A549 (cell line): ENCODE data around the gene NPW. TPM values are rescaled to one million over a fixed set of nuclear protein-coding genes. Genes with fewer than 3 reads are reported as not detected.

Experiments
- ATAC-seq, 2 experiments: fragments of 200-7000 bp in 1 of 2; fragments of >200 bp in 1 of 2; cut with Nextera tagmentation in 1 of 2; cut with Tn5 transposase in 1 of 2; 3 replicates each; pipeline versions ENCODE4 v1.8.0 to v1.9.1; 2018 to 2020; ENCODE audit warnings: mild to moderate bottlenecking in 1 of 2, moderate library complexity in 1 of 2
- CTCF ChIA-PET: fragments of 300-600 bp; sonication (Branson Sonifier 250); formaldehyde crosslinking; extraction: SDS; loops from one replicate; lab custom pipeline; 2021; ENCODE audit warnings: antibody characterized with exemption, inconsistent platforms; lab: Yijun Ruan, JAX
- POLR2A ChIA-PET: fragments of 350-600 bp; formaldehyde crosslinking; extraction: SDS; loops from one replicate; lab custom pipeline; 2021; ENCODE audit warnings: antibody characterized with exemption, inconsistent platforms; lab: Yijun Ruan, JAX
- DNase-seq, 2 experiments: peaks; one replicate each; pipeline versions ENCODE4 v3.0.0 to v3.0.0-alpha.2; 2011 to 2016; ENCODE audit warnings: low read depth in 1 of 2, low spot score in 1 of 2
- FAIRE-seq: peaks from 2 replicates; lab custom pipeline; 2011; peaks lifted over from hg19 to GRCh38; lab: Jason Lieb, UNC
- H3K27ac ChIP-seq, 2 experiments: fragments of >200 bp; sonication (Bioruptor Twin); formaldehyde crosslinking; 3 replicates each; pipeline ENCODE4 v1.5.1; 2016 to 2017
- H3K4me1 ChIP-seq: fragments of >200 bp; sonication (Bioruptor Twin); formaldehyde crosslinking; 3 replicates; pipeline ENCODE4 v1.6.1; 2016
- H3K4me2 ChIP-seq: fragments of >200 bp; sonication (Bioruptor Twin); formaldehyde crosslinking; 3 replicates; pipeline ENCODE4 v1.6.1; 2016
- H3K4me3 ChIP-seq: fragments of >200 bp; sonication (Bioruptor Twin); formaldehyde crosslinking; 3 replicates; pipeline ENCODE4 v1.5.1; 2016
- H3K9me3 ChIP-seq: fragments of >200 bp; sonication (Bioruptor Twin); formaldehyde crosslinking; 3 replicates; pipeline ENCODE4 v1.6.1; 2016
- GATA3 ChIP-seq: IDR thresholded peaks from 2 replicates; pipeline ENCODE4 v1.6.1; 2012; ENCODE audit warnings: borderline replicate concordance
- HEYL ChIP-seq: fragments of 250-450 bp; sonication (Bioruptor Pico); IDR thresholded peaks from 2 replicates; pipeline ENCODE4 v1.8.0; 2021; ENCODE audit warnings: mild to moderate bottlenecking, moderate library complexity
- HOXB5 ChIP-seq: fragments of 250-450 bp; sonication (Bioruptor Pico); IDR thresholded peaks from 2 replicates; pipeline ENCODE4 v1.5.0; 2020; ENCODE audit warnings: mild to moderate bottlenecking, moderate library complexity
- JUNB ChIP-seq: fragments of >200 bp; sonication (Bioruptor Twin); formaldehyde crosslinking; IDR thresholded peaks from 2 replicates; pipeline ENCODE4 v1.6.1; 2016
- KDM1A ChIP-seq: fragments of 200-600 bp; sonication (generic); IDR thresholded peaks from 2 replicates; pipeline ENCODE4 v1.6.1; 2016; ENCODE audit warnings: low read depth, mild to moderate bottlenecking
- NPAS2 ChIP-seq: fragments of 250-450 bp; sonication (Bioruptor Pico); IDR thresholded peaks from 2 replicates; pipeline ENCODE4 v1.8.0; 2022; ENCODE audit warnings: mild to moderate bottlenecking, moderate library complexity, borderline replicate concordance
- POLR2AphosphoS2 ChIP-seq: conservative IDR thresholded peaks from 2 replicates; pipeline ENCODE4 v1.6.1; 2012; ENCODE audit warnings: low read length, improper control_type of control experiment, inconsistent platforms
- RCOR1 ChIP-seq: fragments of 150-350 bp; IDR thresholded peaks from 2 replicates; pipeline ENCODE4 v1.6.1; 2014; ENCODE audit warnings: antibody characterized with exemption, low read length, low read depth
- RNF2 ChIP-seq: fragments of 200-600 bp; sonication (generic); IDR thresholded peaks from 2 replicates; pipeline ENCODE4 v1.6.1; 2016; ENCODE audit warnings: low read depth, mild to moderate bottlenecking, antibody characterized with exemption, moderate library complexity, borderline replicate concordance
- SREBF2 ChIP-seq: fragments of 450-650 bp; IDR thresholded peaks from 2 replicates; pipeline ENCODE4 v1.6.1; 2014; ENCODE audit warnings: mild to moderate bottlenecking, moderate library complexity
- TFCP2L1 ChIP-seq: fragments of 250-450 bp; sonication (Bioruptor Pico); IDR thresholded peaks from 2 replicates; pipeline ENCODE4 v1.5.0; 2021; ENCODE audit warnings: mild to moderate bottlenecking
- TP53 ChIP-seq: fragments of 250-450 bp; sonication (Bioruptor Pico); IDR thresholded peaks from 2 replicates; pipeline ENCODE4 v1.5.0; 2021; ENCODE audit warnings: mild to moderate bottlenecking, moderate library complexity
- WGBS: methylation state at CpG from one replicate; pipeline ENCODE4 v1.1.6; 2017; ENCODE audit errors: missing lambda C conversion rate; 5-methylcytosine and 5-hydroxymethylcytosine counted together
- polyA plus RNA-seq, 4 experiments: library from polyadenylated mRNA; depleted of rRNA in 3 of 4; stranded (reverse); fragments of >200 nt; fragmentation: RNase III in 1 of 4; extraction: RNeasy Plus Mini Kit Qiagen cat#74134 plus additional on column Dnase treatment in 1 of 4; gene quantifications; 2 replicates in 3 of 4; 3 replicates in 1 of 4; pipeline ENCODE4 v1.2.3, GENCODE V29; 2011 to 2017
- TF ChIP-seq, protein P1 (sequence below): fragments of >200 bp; sonication (Bioruptor Twin); formaldehyde crosslinking; IDR thresholded peaks from 2 replicates; pipeline ENCODE4 v1.6.1; 2016
- TF ChIP-seq, protein P2 (sequence below): fragments of 250-450 bp; sonication (Bioruptor Pico); IDR thresholded peaks from 2 replicates; pipeline ENCODE4 v1.5.0; 2020; ENCODE audit warnings: low read depth, mild to moderate bottlenecking, moderate library complexity
- TF ChIP-seq, protein P3 (sequence below): IDR thresholded peaks from 2 replicates; pipeline ENCODE4 v1.6.1; 2012; ENCODE audit warnings: low read depth, borderline replicate concordance
- TF ChIP-seq, protein P4 (sequence below): fragments of 450-650 bp; IDR thresholded peaks from 2 replicates; pipeline ENCODE4 v1.6.1; 2014; ENCODE audit warnings: antibody characterized with exemption

Gene NPW
- polyA plus RNA-seq, 2 of the 4 experiments (the other 2 are of a cell fraction) = 0.26 to 1.0 TPM

DNA sequence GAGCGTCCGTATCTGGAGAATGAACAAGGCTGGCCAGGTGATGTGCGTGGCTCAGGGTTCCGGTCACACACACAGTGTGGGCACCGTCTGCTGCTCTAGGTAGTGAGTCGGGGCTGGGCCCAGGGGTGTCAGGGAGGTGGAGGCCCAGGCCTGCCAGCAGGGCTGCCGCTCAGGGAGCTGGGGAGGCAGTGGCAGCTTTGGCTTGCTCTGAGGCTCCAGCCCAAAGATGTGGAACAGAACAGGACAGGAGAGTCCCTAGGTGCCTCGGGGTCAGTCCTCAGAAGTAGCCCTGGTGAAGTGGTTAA, 43.4 kb upstream of the NPW start:
- Histone ChIP-seq H3K4me1 (peaks cover 11% of the 10 kb centered on the region; the same call in 2 of the 3 replicates), H3K4me3 (no peak overlapping the region), H3K4me2 (no peak overlapping the region), H3K27ac (no peak overlapping the region), H3K9me3 (no peaks in the 10 kb centered on the region)
- WGBS = 96% methylated on average over 7 of the region's 8 CpGs
- ATAC-seq (no peak), DNase-seq (no peak), FAIRE-seq (no peak)
- POLR2A ChIA-PET = interaction anchor here (5.1 kb wide), 1 partner anchor 11 kb away, joined by 17 read pairs; the partner anchor contains the start of gene RPS2
- CTCF ChIA-PET = interaction anchor here (1.8 kb wide), 1 partner anchor 28 kb away, joined by 6 read pairs; no protein-coding TSS in a partner anchor
- TF ChIP-seq NPAS2 (CRISPR knock-in tag) (no peak), GATA3 (no peak)

DNA sequence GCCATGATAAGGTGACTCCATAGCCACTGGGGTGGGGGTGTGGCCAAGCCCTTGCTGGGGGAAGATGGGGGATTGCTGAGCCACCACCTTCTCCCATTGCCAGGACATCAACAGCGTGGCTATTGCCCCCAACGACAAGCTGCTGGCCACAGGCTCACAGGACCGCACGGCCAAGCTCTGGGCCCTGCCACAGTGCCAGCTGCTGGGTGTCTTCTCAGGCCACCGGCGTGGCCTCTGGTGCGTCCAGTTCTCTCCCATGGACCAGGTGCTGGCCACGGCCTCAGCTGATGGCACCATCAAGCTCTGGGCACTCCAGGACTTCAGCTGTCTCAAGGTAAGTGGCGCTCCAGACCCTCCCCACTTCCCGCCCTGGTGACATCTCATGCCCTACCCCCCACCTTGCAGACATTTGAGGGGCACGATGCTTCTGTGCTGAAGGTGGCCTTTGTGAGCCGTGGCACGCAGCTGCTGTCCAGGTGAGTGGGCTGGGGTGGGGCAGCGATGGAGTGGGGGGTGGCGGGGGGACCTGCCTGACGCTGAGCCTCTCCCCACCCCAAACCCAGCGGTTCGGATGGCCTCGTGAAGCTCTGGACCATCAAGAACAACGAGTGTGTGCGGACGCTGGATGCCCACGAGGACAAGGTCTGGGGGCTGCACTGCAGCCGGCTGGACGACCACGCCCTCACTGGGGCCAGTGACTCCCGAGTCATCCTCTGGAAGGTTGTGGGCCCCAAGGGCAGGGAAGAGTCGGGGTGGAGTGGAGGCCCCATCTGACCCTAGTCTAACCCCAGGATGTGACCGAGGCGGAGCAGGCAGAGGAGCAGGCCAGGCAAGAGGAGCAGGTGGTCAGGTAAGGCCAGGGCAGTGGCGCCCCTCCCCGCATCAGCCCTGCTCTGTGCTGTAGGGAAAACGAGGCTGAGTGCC, 42.4 kb upstream of the NPW start:
- POLR2A ChIA-PET = interaction anchor here (5.1 kb wide), 1 partner anchor 12 kb away, joined by 17 read pairs; the partner anchor contains the start of gene RPS2
- Histone ChIP-seq H3K9me3 (no peaks in the 10 kb centered on the region), H3K27ac (no peak overlapping the region), H3K4me1 (peaks cover 20% of the 10 kb centered on the region), H3K4me3 (no peak overlapping the region), H3K4me2 (no peak overlapping the region)
- WGBS = 88% methylated on average over 29 of the region's 33 CpGs
- DNase-seq (no peak), FAIRE-seq (no peak), ATAC-seq (no peak)
- TF ChIP-seq KDM1A = no peak
- CTCF ChIA-PET = interaction anchor here (0.9 to 1.3 kb wide), 6 partner anchors 11 to 163 kb away, joined by 3 to 6 read pairs (median 4); partner anchors contain the start of gene NDUFB10

DNA sequence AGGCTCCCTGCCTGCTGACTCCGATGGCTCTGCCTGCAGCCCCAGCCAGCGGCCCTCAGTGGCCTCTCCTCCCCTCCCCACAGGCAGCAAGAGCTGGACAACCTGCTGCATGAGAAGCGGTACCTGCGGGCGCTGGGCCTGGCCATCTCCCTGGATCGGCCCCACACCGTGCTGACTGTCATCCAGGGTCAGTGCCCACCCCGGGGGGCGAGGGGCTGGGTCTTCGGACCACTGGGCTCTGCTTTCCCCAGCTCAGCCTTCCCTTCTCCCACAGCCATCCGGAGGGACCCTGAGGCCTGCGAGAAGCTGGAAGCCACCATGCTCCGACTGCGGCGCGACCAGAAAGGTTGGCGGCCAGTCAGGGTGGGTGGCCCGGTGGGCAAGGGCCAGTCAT, 41.7 kb upstream of the NPW start:
- Histone ChIP-seq H3K4me3 (no peak overlapping the region), H3K9me3 (no peaks in the 10 kb centered on the region), H3K27ac (no peak overlapping the region), H3K4me1 (peaks cover 23% of the 10 kb centered on the region), H3K4me2 (no peak overlapping the region)
- TF ChIP-seq, protein P1, sequence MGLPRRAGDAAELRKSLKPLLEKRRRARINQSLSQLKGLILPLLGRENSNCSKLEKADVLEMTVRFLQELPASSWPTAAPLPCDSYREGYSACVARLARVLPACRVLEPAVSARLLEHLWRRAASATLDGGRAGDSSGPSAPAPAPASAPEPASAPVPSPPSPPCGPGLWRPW = no peak
- TF ChIP-seq RCOR1 = no peak
- TF ChIP-seq HOXB5 (CRISPR knock-in tag) = no peak
- TF ChIP-seq SREBF2 = no peak
- TF ChIP-seq, protein P2, sequence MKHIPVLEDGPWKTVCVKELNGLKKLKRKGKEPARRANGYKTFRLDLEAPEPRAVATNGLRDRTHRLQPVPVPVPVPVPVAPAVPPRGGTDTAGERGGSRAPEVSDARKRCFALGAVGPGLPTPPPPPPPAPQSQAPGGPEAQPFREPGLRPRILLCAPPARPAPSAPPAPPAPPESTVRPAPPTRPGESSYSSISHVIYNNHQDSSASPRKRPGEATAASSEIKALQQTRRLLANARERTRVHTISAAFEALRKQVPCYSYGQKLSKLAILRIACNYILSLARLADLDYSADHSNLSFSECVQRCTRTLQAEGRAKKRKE = no peak
- no peak for TF ChIP-seq HEYL (CRISPR knock-in tag)
- no peak for TF ChIP-seq JUNB
- TF ChIP-seq TFCP2L1 (CRISPR knock-in tag) = no peak
- TF ChIP-seq, protein P3, sequence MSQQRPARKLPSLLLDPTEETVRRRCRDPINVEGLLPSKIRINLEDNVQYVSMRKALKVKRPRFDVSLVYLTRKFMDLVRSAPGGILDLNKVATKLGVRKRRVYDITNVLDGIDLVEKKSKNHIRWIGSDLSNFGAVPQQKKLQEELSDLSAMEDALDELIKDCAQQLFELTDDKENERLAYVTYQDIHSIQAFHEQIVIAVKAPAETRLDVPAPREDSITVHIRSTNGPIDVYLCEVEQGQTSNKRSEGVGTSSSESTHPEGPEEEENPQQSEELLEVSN = no peak
- no peak for TF ChIP-seq POLR2AphosphoS2
- no peak for FAIRE-seq
- DNase-seq = no peak
- POLR2A ChIA-PET = interaction anchor here (5.1 kb wide), 1 partner anchor 13 kb away, joined by 17 read pairs; the partner anchor contains the start of gene RPS2
- WGBS = 98% methylated on average over 7 of the region's 18 CpGs
- CTCF ChIA-PET = interaction anchor here (1.3 kb wide), 2 partner anchors 12 to 19 kb away, joined by 3 to 5 read pairs; partner anchors contain the start of gene NDUFB10
- no peak for ATAC-seq

DNA sequence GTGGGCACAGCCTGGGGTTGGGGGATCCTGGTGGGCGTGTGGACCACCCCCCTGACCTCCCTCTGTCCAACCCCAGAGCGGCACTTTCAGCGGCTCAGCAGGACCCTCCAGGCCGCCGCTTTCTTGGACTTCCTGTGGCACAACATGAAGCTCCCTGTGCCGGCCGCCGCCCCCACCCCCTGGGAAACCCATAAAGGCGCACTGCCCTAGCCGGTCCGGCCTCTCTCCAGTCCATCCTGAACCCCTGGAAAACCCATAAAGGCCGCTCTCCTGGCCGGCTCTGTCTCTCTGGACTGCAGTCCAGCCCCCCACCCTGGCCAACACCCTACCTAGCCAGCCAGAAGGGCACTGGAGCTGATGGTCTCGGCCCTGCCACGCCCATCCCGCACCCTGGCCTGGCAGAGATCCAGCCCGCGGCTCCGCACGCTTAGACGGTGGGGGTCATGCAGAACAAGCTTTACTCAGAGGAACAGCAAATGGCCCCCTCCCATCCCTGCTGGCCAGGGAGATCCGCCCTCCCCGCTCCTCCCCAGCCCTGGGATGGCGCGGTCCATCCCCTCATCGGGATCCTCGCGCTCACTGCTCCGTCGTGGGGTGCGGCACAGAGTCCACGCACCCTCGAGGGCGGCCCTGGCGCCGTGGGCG, 41.0 kb upstream of the NPW start:
- no peak overlapping the region for H3K4me2 ChIP-seq
- no peak for TF ChIP-seq TP53 (CRISPR knock-in tag)
- TF ChIP-seq, protein P4, sequence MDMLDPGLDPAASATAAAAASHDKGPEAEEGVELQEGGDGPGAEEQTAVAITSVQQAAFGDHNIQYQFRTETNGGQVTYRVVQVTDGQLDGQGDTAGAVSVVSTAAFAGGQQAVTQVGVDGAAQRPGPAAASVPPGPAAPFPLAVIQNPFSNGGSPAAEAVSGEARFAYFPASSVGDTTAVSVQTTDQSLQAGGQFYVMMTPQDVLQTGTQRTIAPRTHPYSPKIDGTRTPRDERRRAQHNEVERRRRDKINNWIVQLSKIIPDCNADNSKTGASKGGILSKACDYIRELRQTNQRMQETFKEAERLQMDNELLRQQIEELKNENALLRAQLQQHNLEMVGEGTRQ = no peak
- no peak for TF ChIP-seq RNF2
- TF ChIP-seq, all 56 proteins: peak for 0
- ChIA-PET CTCF (interaction anchor here (0.5 to 19.7 kb wide), 4 partner anchors 13 to 68 kb away, joined by 3 to 196 read pairs (median 4); partner anchors contain the start of genes NDUFB10 and ZNF598), POLR2A (no interaction called here)
- H3K9me3 ChIP-seq = no peaks in the 10 kb centered on the region
- no peak overlapping the region for H3K4me3 ChIP-seq
- 94% methylated on average over 20 of the region's 37 CpGs for WGBS
- H3K27ac ChIP-seq = no peak overlapping the region
- DNase-seq = no peak
- ATAC-seq = no peak
- H3K4me1 ChIP-seq = peaks cover 19% of the 10 kb centered on the region
- no peak for FAIRE-seq
